ENCODE measurements around the gene RIOX2.

- no peak for TF ChIP-seq TAF1 (IDR thresholded peaks at IDR 0.05; ENCODE audit: borderline replicate concordance, low read depth, low read length)
- TF ChIP-seq POLR2A (IDR thresholded peaks at IDR 0.05; ENCODE audit: low read depth, low read length): no peak
- TF ChIP-seq POLR2AphosphoS5 (IDR thresholded peaks at IDR 0.05; ENCODE audit: low read depth, low read length): no peak
Observed at GRCh38 chr3:97967966-97968365, 4.3 kb downstream of the RIOX2 start.
